Activated CD8-positive, alpha-beta T cell treated with anti-CD3 and anti-CD28 coated beads, Interleukin-2, amount 10 ng/mL, durations not matched to agents 7 days and 5 days (primary cell): Measurements from ENCODE around the gene PLEKHA8. TPM values are rescaled to one million over a fixed set of nuclear protein-coding genes. Genes with fewer than 3 reads are reported as not detected.

Experiments used
- ATAC-seq: fragments of 150-1000 bp; cut with Tn5 transposase; one replicate; pipeline ENCODE4 v1.10.0; 2021; ENCODE audit warnings: moderate library complexity
- CTCF ChIA-PET: fragments of 350-600 bp; sonication (Branson Sonifier 250); formaldehyde crosslinking; loops from one replicate; lab custom pipeline; 2021; ENCODE audit warnings: antibody characterized with exemption; lab: Charles Lee
- POLR2A ChIA-PET: fragments of 350-600 bp; sonication (Branson Sonifier 250); formaldehyde crosslinking; loops from one replicate; lab custom pipeline; 2021; ENCODE audit warnings: antibody characterized with exemption; lab: Charles Lee
- DNase-seq: peaks from one replicate; pipeline ENCODE4 v3.0.0-alpha.2; 2020
- H3K27ac Mint-ChIP-seq: one replicate; pipeline ENCODE4 v1.8.0; 2021; ENCODE audit warnings: mild to moderate bottlenecking, mixed read lengths
- H3K27me3 Mint-ChIP-seq: one replicate; pipeline ENCODE4 v1.8.0; 2021; ENCODE audit warnings: low read depth, mixed read lengths
- H3K36me3 Mint-ChIP-seq: one replicate; pipeline ENCODE4 v1.8.0; 2021; ENCODE audit warnings: low read depth, mixed read lengths
- H3K4me1 Mint-ChIP-seq: one replicate; pipeline ENCODE4 v1.8.0; 2021; ENCODE audit warnings: low read depth, mixed read lengths
- H3K4me3 Mint-ChIP-seq: one replicate; pipeline ENCODE4 v1.8.0; 2021; ENCODE audit warnings: mild to moderate bottlenecking, mixed read lengths
- H3K9me3 Mint-ChIP-seq: one replicate; pipeline ENCODE4 v1.8.0; 2022; ENCODE audit warnings: mixed read lengths; ENCODE audit not compliant: insufficient read depth
- total RNA-seq, 2 experiments: library from RNA; stranded (reverse); gene quantifications; one replicate each; pipeline ENCODE4 v1.2.3, GENCODE V29; 2021

Gene PLEKHA8
- total RNA-seq, 2 experiments from 2014 or later, result 8.9 to 11.5 TPM

- H3K36me3 Mint-ChIP-seq, result no peaks in the 10 kb centered on the region
- CTCF ChIA-PET, result interaction anchor here (1.1 kb wide), 1 partner anchor 12 kb away, joined by 4 read pairs; no protein-coding TSS in a partner anchor
- H3K9me3 Mint-ChIP-seq, result no peaks in the 10 kb centered on the region
- H3K27ac Mint-ChIP-seq, result peak overlapping the region; percentile 71
- ATAC-seq, result no peak
- no peak overlapping the region for H3K4me3 Mint-ChIP-seq
- POLR2A ChIA-PET, result no interaction called here
- no peaks in the 10 kb centered on the region for H3K4me1 Mint-ChIP-seq
- H3K27me3 Mint-ChIP-seq, result no peaks in the 10 kb centered on the region
- no peak for DNase-seq
Measured at GRCh38 chr7:30149640-30150272, 121.5 kb downstream of the PLEKHA8 start.

GRCh38 chr7:30150711-30151110 is 122.5 kb downstream of the PLEKHA8 start:
- Mint-ChIP-seq H3K4me3 (no peak overlapping the region), H3K27me3 (no peaks in the 10 kb centered on the region), H3K4me1 (peaks cover 5% of the 10 kb centered on the region), H3K9me3 (no peaks in the 10 kb centered on the region), H3K36me3 (no peaks in the 10 kb centered on the region), H3K27ac (no peak overlapping the region)
- ATAC-seq (no peak), DNase-seq (no peak)
- CTCF ChIA-PET, result no interaction called here
- POLR2A ChIA-PET, result interaction anchor here (0.6 kb wide), 1 partner anchor 812 kb away, joined by 4 read pairs; no protein-coding TSS in a partner anchor

GRCh38 chr7:30154111-30154587 is 125.9 kb downstream of the PLEKHA8 start:
- DNase-seq (no peak), ATAC-seq (no peak)
- no peak overlapping the region for H3K27ac Mint-ChIP-seq
- CTCF ChIA-PET, result interaction anchor here (0.6 to 1.6 kb wide), 2 partner anchors 10 to 122 kb away, joined by 3 to 5 read pairs; no protein-coding TSS in a partner anchor
- no peaks in the 10 kb centered on the region for H3K27me3 Mint-ChIP-seq
- POLR2A ChIA-PET, result no interaction called here
- peaks cover 31% of the 10 kb centered on the region for H3K4me1 Mint-ChIP-seq
- H3K36me3 Mint-ChIP-seq, result no peaks in the 10 kb centered on the region
- H3K9me3 Mint-ChIP-seq, result no peaks in the 10 kb centered on the region
- H3K4me3 Mint-ChIP-seq, result no peak overlapping the region

- Mint-ChIP-seq H3K4me3 (no peak overlapping the region), H3K36me3 (no peaks in the 10 kb centered on the region), H3K4me1 (peaks cover 44% of the 10 kb centered on the region), H3K27ac (no peak overlapping the region), H3K9me3 (no peaks in the 10 kb centered on the region), H3K27me3 (no peaks in the 10 kb centered on the region)
- ChIA-PET POLR2A (no interaction called here), CTCF (interaction anchor here (1.1 to 1.6 kb wide), 3 partner anchors 9 to 28 kb away, joined by 3 to 5 read pairs (median 4); no protein-coding TSS in a partner anchor)
- ATAC-seq (no peak), DNase-seq (no peak)
Measured at GRCh38 chr7:30155481-30155880, 127.3 kb downstream of the PLEKHA8 start.

GRCh38 chr7:30157204-30157603 is 129.0 kb downstream of the PLEKHA8 start:
- no peaks in the 10 kb centered on the region for H3K9me3 Mint-ChIP-seq
- ATAC-seq (peak; percentile 73), DNase-seq (peak; percentile 70)
- H3K4me1 Mint-ChIP-seq, result peaks cover 54% of the 10 kb centered on the region
- H3K4me3 Mint-ChIP-seq, result peak overlapping the region; percentile 9
- no peaks in the 10 kb centered on the region for H3K27me3 Mint-ChIP-seq
- no peaks in the 10 kb centered on the region for H3K36me3 Mint-ChIP-seq
- H3K27ac Mint-ChIP-seq, result peak overlapping the region; percentile 79
- POLR2A ChIA-PET, result interaction anchor here (0.5 kb wide), 1 partner anchor 369 kb away, joined by 4 read pairs; no protein-coding TSS in a partner anchor
- CTCF ChIA-PET, result interaction anchor here (0.8 to 1.0 kb wide), 3 partner anchors 83 to 407 kb away, joined by 3 read pairs; no protein-coding TSS in a partner anchor

- no peak for ATAC-seq
- no peak overlapping the region for H3K4me3 Mint-ChIP-seq
- peaks cover 73% of the 10 kb centered on the region for H3K4me1 Mint-ChIP-seq
- DNase-seq, result no peak
- no peaks in the 10 kb centered on the region for H3K36me3 Mint-ChIP-seq
- no peak overlapping the region for H3K27ac Mint-ChIP-seq
- no peaks in the 10 kb centered on the region for H3K9me3 Mint-ChIP-seq
- CTCF ChIA-PET, result interaction anchor here (0.8 kb wide), 1 partner anchor 114 kb away, joined by 3 read pairs; no protein-coding TSS in a partner anchor
- POLR2A ChIA-PET, result no interaction called here
- no peaks in the 10 kb centered on the region for H3K27me3 Mint-ChIP-seq
Measured at GRCh38 chr7:30159163-30159562, 131.0 kb downstream of the PLEKHA8 start.

- ChIA-PET POLR2A (no interaction called here), CTCF (interaction anchor here (1.3 kb wide), 1 partner anchor 13 kb away, joined by 3 read pairs; no protein-coding TSS in a partner anchor)
- DNase-seq (peak; percentile 50), ATAC-seq (peak; percentile 61)
- H3K4me1 Mint-ChIP-seq, result peaks cover 78% of the 10 kb centered on the region
- H3K9me3 Mint-ChIP-seq, result no peaks in the 10 kb centered on the region
- H3K27ac Mint-ChIP-seq, result peak overlapping the region; percentile 21
- no peak overlapping the region for H3K4me3 Mint-ChIP-seq
- H3K27me3 Mint-ChIP-seq, result no peaks in the 10 kb centered on the region
- H3K36me3 Mint-ChIP-seq, result no peaks in the 10 kb centered on the region
Measured at GRCh38 chr7:30159698-30160143, 131.5 kb downstream of the PLEKHA8 start.

GRCh38 chr7:30160329-30160728 is 132.1 kb downstream of the PLEKHA8 start:
- H3K4me1 Mint-ChIP-seq, result peaks cover 77% of the 10 kb centered on the region
- no peaks in the 10 kb centered on the region for H3K27me3 Mint-ChIP-seq
- DNase-seq, result no peak
- no peaks in the 10 kb centered on the region for H3K36me3 Mint-ChIP-seq
- no peak for ATAC-seq
- CTCF ChIA-PET, result interaction anchor here (1.3 kb wide), 1 partner anchor 13 kb away, joined by 3 read pairs; no protein-coding TSS in a partner anchor
- H3K4me3 Mint-ChIP-seq, result no peak overlapping the region
- no peaks in the 10 kb centered on the region for H3K9me3 Mint-ChIP-seq
- H3K27ac Mint-ChIP-seq, result peak overlapping the region; percentile 12
- POLR2A ChIA-PET, result no interaction called here

- POLR2A ChIA-PET, result interaction anchor here (2.4 kb wide), 1 partner anchor 14 kb away, joined by 5 read pairs; no protein-coding TSS in a partner anchor
- H3K4me3 Mint-ChIP-seq, result peak overlapping the region; percentile 59
- H3K27ac Mint-ChIP-seq, result peak overlapping the region; percentile 89
- H3K9me3 Mint-ChIP-seq, result no peaks in the 10 kb centered on the region
- ATAC-seq, result no peak
- H3K27me3 Mint-ChIP-seq, result no peaks in the 10 kb centered on the region
- peaks cover 65% of the 10 kb centered on the region for H3K4me1 Mint-ChIP-seq
- CTCF ChIA-PET, result interaction anchor here (1.0 to 4.1 kb wide), 7 partner anchors 13 to 316 kb away, joined by 3 to 35 read pairs (median 4); partner anchors contain the start of gene NOD1
- DNase-seq, result no peak
- H3K36me3 Mint-ChIP-seq, result no peaks in the 10 kb centered on the region
Measured at GRCh38 chr7:30162133-30162532, 133.9 kb downstream of the PLEKHA8 start.

- H3K4me3 Mint-ChIP-seq, result peak overlapping the region; percentile 59
- H3K36me3 Mint-ChIP-seq, result no peaks in the 10 kb centered on the region
- peak; percentile 31 for ATAC-seq
- CTCF ChIA-PET, result interaction anchor here (0.5 to 4.1 kb wide), 9 partner anchors 14 to 387 kb away, joined by 3 to 35 read pairs (median 4); partner anchors contain the start of gene NOD1
- H3K27ac Mint-ChIP-seq, result peak overlapping the region; percentile 89
- peaks cover 60% of the 10 kb centered on the region for H3K4me1 Mint-ChIP-seq
- H3K27me3 Mint-ChIP-seq, result no peaks in the 10 kb centered on the region
- no peaks in the 10 kb centered on the region for H3K9me3 Mint-ChIP-seq
- POLR2A ChIA-PET, result interaction anchor here (0.7 to 2.4 kb wide), 3 partner anchors 8 to 397 kb away, joined by 3 to 5 read pairs (median 4); no protein-coding TSS in a partner anchor
- no peak for DNase-seq
Measured at GRCh38 chr7:30162622-30163124, 134.5 kb downstream of the PLEKHA8 start.

GRCh38 chr7:30163231-30163894 is 135.2 kb downstream of the PLEKHA8 start:
- H3K27me3 Mint-ChIP-seq, result no peaks in the 10 kb centered on the region
- peak overlapping the region; percentile 59 for H3K4me3 Mint-ChIP-seq
- ChIA-PET POLR2A (interaction anchor here (0.7 to 2.4 kb wide), 5 partner anchors 9 to 396 kb away, joined by 3 to 5 read pairs (median 4); no protein-coding TSS in a partner anchor), CTCF (interaction anchor here (0.5 to 4.1 kb wide), 11 partner anchors 9 to 386 kb away, joined by 3 to 35 read pairs (median 5); partner anchors contain the start of gene NOD1)
- H3K27ac Mint-ChIP-seq, result peak overlapping the region; percentile 89
- H3K4me1 Mint-ChIP-seq, result peaks cover 55% of the 10 kb centered on the region
- DNase-seq (peak; percentile 63), ATAC-seq (peak; percentile 50)
- H3K9me3 Mint-ChIP-seq, result no peaks in the 10 kb centered on the region
- no peaks in the 10 kb centered on the region for H3K36me3 Mint-ChIP-seq
